AG04450 (cell line): ENCODE results near the gene DEXI. TPM values are rescaled to one million over a fixed set of nuclear protein-coding genes. Genes with fewer than 3 reads are reported as not detected.
"Not testable (repeated sequence)": the region's sequence is repeated elsewhere in the genome, so short reads cannot be mapped to it uniquely, and the experiment has no call there.

Source experiments
- CTCF ChIA-PET: fragments of 300-600, 350-600 bp; formaldehyde crosslinking; extraction: SDS; loops from one replicate; lab custom pipeline; 2022; ENCODE audit warnings: antibody characterized with exemption, inconsistent platforms; lab: Charles Lee
- POLR2A ChIA-PET: fragments of 350-600 bp; formaldehyde crosslinking; extraction: SDS; loops from one replicate; lab custom pipeline; 2021; ENCODE audit warnings: antibody characterized with exemption, inconsistent platforms; lab: Yijun Ruan, JAX
- DNase-seq: peaks from one replicate; pipeline ENCODE4 v3.0.0-alpha.2; 2011; ENCODE audit warnings: low read depth, low spot score
- H3K27ac ChIP-seq: one replicate; pipeline ENCODE4 v1.5.1; 2012; ENCODE audit warnings: low read depth, low read length, control low read depth
- H3K27me3 ChIP-seq: one replicate; pipeline ENCODE4 v1.6.0; 2012; ENCODE audit warnings: low read length; ENCODE audit not compliant: control insufficient read depth, insufficient read depth
- H3K4me3 ChIP-seq: 2 replicates; pipeline ENCODE4 v1.5.1; 2011; ENCODE audit warnings: mild to moderate bottlenecking, low read depth, low read length, control low read depth
- H3K9me3 ChIP-seq: 2 replicates; pipeline ENCODE4 v1.5.1; 2012; ENCODE audit warnings: low read length; ENCODE audit not compliant: control insufficient read depth, insufficient read depth
- CTCF ChIP-seq: IDR thresholded peaks from 2 replicates; pipeline ENCODE4 v1.5.1; 2011; ENCODE audit warnings: low read depth, low read length, control low read depth, inconsistent platforms
- polyA plus RNA-seq: library from polyadenylated mRNA; depleted of rRNA; stranded (reverse); fragments of >200 nt; gene quantifications from 2 replicates; pipeline ENCODE4 v1.2.3, GENCODE V29; 2011

DEXI gene
- polyA plus RNA-seq, 1 experiment, result 37.3 TPM

GRCh38 chr16:10971560-10971961 lies 29.3 kb upstream of the DEXI start:
- Histone ChIP-seq H3K27ac (peak overlapping the region; percentile 4), H3K4me3 (no peak overlapping the region), H3K27me3 (no peaks in the 10 kb centered on the region), H3K9me3 (no peaks in the 10 kb centered on the region)
- peak; percentile 75 for TF ChIP-seq CTCF
- ChIA-PET POLR2A (interaction anchor here (0.5 to 2.3 kb wide), 5 partner anchors 107 to 286 kb away, joined by 3 to 26 read pairs (median 4); partner anchors contain the start of gene SOCS1), CTCF (interaction anchor here (0.6 to 3.7 kb wide), 20 partner anchors 9 to 416 kb away, joined by 3 to 45 read pairs (median 4); partner anchors contain the start of gene SOCS1)
- peak; percentile 88 for DNase-seq

GRCh38 chr16:10970065-10970464 lies 27.8 kb upstream of the DEXI start:
- H3K9me3 ChIP-seq, result no peaks in the 10 kb centered on the region
- no peak for TF ChIP-seq CTCF
- no peaks in the 10 kb centered on the region for H3K27me3 ChIP-seq
- CTCF ChIA-PET, result interaction anchor here (0.7 to 3.5 kb wide), 3 partner anchors 283 to 386 kb away, joined by 6 to 31 read pairs (median 8); partner anchors contain the start of gene SOCS1
- DNase-seq, result no peak
- no peak overlapping the region for H3K4me3 ChIP-seq
- no peak overlapping the region for H3K27ac ChIP-seq
- POLR2A ChIA-PET, result interaction anchor here (0.6 to 3.0 kb wide), 3 partner anchors 79 to 286 kb away, joined by 8 to 20 read pairs (median 10); partner anchors contain the start of gene SOCS1

- Histone ChIP-seq H3K27me3 (no peaks in the 10 kb centered on the region), H3K4me3 (no peak overlapping the region), H3K27ac (no peak overlapping the region), H3K9me3 (no peaks in the 10 kb centered on the region)
- DNase-seq, result no peak
- ChIA-PET POLR2A (interaction anchor here (3.0 kb wide), 1 partner anchor 286 kb away, joined by 20 read pairs; the partner anchor contains the start of gene SOCS1), CTCF (interaction anchor here (0.6 to 3.5 kb wide), 5 partner anchors 190 to 1033 kb away, joined by 3 to 31 read pairs (median 5); partner anchors contain the start of gene SOCS1)
- TF ChIP-seq CTCF, result no peak
Observed at GRCh38 chr16:10969615-10970014, 27.3 kb upstream of the DEXI start.

- Histone ChIP-seq H3K27ac (no peak overlapping the region), H3K4me3 (no peak overlapping the region), H3K27me3 (no peaks in the 10 kb centered on the region), H3K9me3 (no peaks in the 10 kb centered on the region)
- TF ChIP-seq CTCF, result 0 out of 2 replicates have a peak, but pooled peaks have one; percentile 16
- CTCF ChIA-PET, result interaction anchor here (0.6 to 3.5 kb wide), 6 partner anchors 122 to 438 kb away, joined by 3 to 31 read pairs (median 6); partner anchors contain the start of gene SOCS1
- no peak for DNase-seq
- POLR2A ChIA-PET, result interaction anchor here (0.6 to 3.0 kb wide), 2 partner anchors 82 to 287 kb away, joined by 3 to 20 read pairs; partner anchors contain the start of gene SOCS1
Observed at GRCh38 chr16:10968498-10968897, 26.2 kb upstream of the DEXI start.

GRCh38 chr16:10967986-10968385 lies 25.7 kb upstream of the DEXI start:
- no peak for DNase-seq
- H3K27me3 ChIP-seq, result no peaks in the 10 kb centered on the region
- ChIA-PET CTCF (interaction anchor here (0.6 to 3.5 kb wide), 6 partner anchors 123 to 439 kb away, joined by 3 to 31 read pairs (median 6); partner anchors contain the start of gene SOCS1), POLR2A (interaction anchor here (0.6 to 3.0 kb wide), 2 partner anchors 83 to 288 kb away, joined by 3 to 20 read pairs; partner anchors contain the start of gene SOCS1)
- H3K27ac ChIP-seq, result no peak overlapping the region
- no peak overlapping the region for H3K4me3 ChIP-seq
- no peak for TF ChIP-seq CTCF
- no peaks in the 10 kb centered on the region for H3K9me3 ChIP-seq

GRCh38 chr16:10966559-10966958 lies 24.3 kb upstream of the DEXI start:
- not testable (repeated sequence) for H3K4me3 ChIP-seq, H3K27ac ChIP-seq, H3K9me3 ChIP-seq, DNase-seq, H3K27me3 ChIP-seq
- POLR2A ChIA-PET, result interaction anchor here (4.3 kb wide), 1 partner anchor 289 kb away, joined by 39 read pairs; the partner anchor contains the start of gene SOCS1
- CTCF ChIA-PET, result interaction anchor here (1.0 to 3.5 kb wide), 2 partner anchors 12 to 290 kb away, joined by 4 to 31 read pairs; partner anchors contain the start of gene SOCS1
